GM21367 (cell line): ENCODE data around the gene KRT31.
"Not testable (repeated sequence)": the region's sequence is repeated elsewhere in the genome, so short reads cannot be mapped to it uniquely, and the experiment has no call there.

Experiments
- ATAC-seq: cut with Tn5 transposase; IDR thresholded peaks from one replicate; pipeline ENCODE4 v1.9.1; 2021; ENCODE audit not compliant: unreplicated experiment

The KRT31 gene

DNA sequence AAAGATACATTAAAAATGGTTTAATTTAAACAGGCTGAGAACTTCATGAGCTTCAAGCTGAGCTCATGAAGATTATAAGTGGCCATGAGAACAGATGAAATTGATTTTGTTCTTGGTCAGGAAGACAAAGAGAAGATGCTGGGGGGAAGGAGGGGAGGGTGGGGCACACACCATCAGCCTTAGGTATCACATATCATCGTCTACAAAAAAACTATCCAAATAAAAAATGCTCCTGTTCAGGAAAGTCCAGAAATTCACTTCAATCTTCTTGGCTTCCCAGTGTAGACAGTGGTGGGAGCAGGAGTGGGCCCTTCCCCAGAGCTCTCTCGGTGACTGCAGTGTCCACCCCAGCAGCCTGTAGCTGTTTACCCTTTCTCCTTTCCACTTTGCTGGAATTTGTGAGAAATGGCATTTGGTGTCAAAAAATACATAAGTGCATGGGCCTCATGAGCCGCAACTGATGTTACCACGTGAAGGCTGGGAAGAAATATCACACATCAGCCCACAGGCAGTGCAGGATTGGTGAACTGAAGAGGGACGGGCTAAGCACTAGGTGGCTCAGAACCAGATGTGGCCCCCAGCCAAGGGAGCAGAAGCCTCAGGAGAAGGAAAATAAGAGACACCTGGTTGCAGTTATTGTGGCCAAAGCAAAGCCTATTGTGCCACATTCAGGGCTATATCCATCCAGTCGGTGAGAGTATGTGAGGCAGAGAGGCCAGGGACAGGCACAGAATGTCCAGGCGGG, 20.9 kb upstream of the KRT31 start:
- ATAC-seq, result no peak

DNA sequence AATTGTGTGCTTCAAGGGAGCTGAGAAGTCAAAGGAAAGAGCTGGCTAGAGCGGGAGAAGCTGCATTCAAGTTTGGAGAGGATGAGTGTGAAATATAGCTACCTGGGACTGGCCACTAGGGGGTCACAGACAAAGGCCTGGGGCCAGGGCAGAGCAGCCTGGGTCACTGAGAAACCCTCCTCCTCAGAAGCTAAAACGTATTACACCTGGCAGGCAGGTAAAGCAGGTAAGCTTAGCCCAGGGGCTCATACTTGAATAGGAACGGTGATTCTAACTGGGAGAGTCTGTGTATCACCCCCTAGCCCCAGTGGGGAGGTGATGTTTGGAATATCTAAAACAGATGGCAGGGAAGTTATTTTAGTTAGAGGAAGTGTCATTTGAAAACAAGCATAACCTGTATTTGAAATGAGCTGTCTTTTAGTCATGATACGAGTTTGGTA, 20.2 kb upstream of the KRT31 start:
- ATAC-seq, result no peak

DNA sequence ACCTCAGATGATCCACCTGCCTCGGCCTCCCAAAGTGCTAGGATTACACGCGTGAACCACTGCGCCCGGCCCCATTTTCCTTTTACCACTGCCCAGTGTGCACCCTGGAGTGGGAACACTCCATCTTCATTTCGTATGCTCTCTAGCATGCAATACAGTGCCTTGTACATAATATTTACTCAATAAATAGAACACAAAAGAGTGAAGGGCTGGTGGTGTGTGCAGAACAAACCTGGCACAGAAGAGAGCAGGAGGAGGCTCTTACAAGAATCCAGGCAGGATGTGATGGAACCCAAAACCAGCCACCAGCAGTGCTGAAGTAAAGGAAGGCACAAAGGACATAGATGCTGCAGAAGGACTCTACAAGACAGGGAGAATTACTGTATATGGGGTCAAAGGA, 19.7 kb upstream of the KRT31 start:
- no peak for ATAC-seq

DNA sequence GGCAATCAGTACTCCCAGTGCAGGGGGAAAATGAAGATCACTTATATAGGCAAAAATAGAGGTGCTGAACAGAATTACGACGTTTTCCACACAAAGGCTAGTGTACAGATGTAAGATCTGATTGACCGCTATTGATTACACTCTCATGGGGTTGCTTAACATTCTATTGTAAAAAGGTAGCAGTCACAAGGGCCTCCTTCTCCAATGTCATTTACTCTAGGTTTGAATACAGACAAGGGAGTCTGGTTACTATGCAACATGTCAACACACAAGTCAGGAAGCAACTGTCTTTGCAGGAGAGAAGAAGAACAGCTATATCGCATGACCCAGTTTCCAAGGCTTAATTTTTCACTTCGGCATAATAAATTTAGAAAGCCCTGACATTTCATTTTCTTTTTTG, 19.1 kb upstream of the KRT31 start:
- ATAC-seq, result no peak

DNA sequence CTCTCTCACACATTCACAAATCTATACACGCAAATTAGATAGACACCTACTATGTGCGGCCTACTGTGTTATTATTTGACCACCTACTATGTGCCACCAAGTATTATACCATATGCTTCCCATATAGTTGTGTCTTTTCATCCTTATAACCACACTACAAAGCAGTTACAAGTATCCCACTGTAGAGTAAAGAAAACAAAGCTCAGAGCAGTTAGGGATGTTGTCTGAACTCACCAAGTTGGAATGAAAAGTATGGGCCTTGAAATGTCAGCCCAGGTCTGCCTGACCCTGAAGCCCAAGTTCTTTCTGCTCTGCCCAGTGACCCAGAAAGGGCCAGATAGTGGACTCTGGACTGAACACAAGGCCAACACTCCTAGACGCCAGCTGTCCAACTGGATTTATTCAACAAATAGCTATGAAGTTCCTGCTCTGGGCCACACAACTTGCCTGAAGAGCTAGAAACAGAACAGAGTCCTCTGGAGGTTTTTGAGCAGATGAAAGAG, 18.5 kb upstream of the KRT31 start:
- ATAC-seq, result no peak

DNA sequence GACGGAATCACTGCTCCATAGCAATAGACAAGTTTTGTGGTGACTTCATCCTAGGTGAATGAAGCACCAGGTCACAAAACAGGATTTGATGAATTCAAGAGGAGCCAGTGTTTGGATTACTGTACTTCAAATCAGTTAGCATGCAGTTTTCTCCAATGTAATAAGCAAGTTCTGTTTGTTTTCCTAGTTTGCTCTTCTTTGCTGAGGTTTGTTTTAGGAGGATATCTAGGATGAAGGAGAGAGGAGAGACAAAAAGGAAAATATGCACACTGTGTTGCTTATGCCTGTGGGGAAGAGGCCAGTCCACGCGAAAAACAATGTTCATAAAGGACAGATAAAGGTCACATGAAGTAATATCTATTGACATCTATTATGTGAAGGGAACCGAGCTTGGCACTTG, 18.0 kb upstream of the KRT31 start:
- no peak for ATAC-seq

DNA sequence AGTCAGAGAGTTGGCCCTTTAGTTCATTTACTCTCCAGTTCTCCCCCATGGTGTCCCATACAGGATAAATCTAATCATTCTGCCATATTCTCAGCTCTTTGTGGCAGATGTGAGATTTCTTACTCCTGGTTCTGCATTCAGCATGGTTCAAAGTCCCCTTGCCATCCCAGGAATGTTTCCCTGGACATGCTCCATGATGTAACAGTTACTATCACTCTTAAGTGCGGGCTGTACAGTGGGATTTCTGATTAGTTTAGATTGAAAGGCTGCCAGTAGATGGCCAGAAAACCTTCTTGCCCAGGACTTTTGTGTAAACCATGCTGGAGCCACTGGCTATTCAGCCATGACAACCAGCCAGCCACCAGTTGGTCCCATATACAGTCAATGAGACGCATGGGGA, 16.6 kb upstream of the KRT31 start:
- ATAC-seq, result no peak

DNA sequence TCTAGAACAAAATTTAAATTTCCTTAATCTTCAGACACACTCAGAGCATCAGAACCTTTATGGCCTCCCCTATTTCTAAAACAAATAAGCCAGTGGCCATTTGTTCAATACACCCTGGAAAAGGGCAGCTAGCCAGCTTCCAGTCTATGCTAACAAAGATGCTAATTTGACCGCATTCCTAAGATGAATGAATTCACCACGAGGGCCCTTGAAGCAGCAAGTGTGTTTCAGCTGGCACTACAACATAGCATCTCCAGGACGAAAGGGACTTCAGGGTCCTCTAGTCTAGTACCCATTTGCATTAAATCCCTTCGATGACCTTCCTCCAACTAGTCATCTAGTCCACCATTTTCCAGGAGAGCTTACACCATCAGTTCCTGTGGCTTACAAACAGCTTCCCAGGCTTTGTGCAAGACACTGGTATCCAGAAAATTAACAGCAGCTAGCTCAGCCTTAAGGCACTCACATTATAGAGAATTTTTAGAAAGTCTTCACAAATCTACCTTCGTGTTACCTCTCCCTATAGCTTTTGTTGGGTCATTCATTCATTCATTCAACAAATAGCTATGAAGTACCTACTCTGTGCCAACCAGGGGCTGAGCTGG, 16.0 kb upstream of the KRT31 start:
- ATAC-seq, result no peak

DNA sequence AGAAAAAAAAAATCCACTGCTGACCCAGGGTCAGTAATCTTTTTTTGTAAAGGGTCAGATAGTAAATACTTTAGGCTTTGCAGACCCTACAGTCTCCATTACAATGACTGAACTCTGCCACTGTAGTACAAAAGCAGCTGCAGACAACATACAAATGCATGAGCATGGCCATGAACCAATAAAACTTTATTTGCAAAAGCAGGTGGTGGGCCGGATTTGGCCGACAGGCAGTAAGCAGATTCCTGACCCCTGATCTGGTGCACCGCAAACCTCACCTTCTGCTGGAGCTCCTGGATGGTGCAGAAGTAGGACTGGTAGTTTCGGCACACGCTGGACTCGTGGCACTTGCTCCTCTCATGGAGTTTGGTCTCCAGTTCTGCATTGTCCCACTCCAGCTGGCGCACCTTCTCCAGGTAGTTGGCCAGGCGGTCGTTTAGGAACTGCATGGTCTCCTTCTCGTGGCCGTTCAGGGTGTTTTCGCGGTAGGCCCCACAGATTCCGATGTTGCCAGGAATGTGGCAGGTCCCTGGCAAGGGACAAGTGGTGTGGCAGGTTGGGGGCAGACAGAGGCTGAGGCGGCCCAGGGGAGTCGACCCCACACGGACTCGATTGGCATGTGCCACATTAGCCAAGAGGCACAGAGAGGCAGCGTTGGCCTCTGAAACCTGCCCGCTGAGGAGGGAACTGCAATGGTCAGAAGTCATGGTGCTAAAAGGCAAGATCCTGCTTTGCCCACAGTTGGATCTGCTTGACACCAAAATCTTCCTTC, 13.8 kb upstream of the KRT31 start:
- ATAC-seq, result no peak

DNA sequence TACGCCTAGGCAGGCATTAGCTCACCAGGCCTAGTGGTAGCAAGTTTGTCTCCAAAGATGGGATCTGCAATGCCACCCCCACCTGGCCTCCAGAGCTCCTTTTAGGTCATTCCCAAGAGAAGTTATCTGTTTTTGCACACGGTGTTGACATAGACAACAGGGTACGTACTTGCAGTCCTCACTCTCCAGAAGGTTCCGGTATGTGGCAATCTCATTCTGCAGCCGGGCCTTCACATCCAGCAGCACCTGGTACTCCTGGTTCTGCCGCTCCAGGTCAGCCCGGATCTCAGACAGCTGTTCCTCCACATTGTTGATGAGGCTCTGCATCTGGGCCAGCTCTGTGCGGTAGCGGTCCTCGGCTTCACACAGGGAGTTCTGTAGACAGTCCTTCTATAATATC, 9.8 kb upstream of the KRT31 start:
- ATAC-seq, result no peak

DNA sequence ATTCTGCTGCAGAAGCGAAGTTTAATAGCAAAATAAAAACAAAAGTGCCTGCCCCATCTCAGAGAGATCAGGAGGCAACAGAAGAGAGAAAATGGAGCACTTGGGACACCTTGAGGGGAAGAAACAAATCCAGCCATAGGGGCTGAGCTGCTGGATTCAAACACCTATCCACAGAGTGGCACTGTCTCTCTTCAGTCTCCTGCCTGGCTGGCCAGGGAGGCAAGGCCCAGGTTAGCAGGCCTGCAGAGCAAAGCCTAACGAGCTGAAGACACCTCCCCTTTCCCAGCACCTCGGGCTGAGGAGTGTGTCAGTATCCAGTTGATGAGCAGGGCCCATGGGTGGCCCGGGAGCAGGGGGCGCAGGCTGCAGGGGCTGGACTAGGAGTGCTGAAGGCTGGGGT, 8.8 kb upstream of the KRT31 start:
- no peak for ATAC-seq

DNA sequence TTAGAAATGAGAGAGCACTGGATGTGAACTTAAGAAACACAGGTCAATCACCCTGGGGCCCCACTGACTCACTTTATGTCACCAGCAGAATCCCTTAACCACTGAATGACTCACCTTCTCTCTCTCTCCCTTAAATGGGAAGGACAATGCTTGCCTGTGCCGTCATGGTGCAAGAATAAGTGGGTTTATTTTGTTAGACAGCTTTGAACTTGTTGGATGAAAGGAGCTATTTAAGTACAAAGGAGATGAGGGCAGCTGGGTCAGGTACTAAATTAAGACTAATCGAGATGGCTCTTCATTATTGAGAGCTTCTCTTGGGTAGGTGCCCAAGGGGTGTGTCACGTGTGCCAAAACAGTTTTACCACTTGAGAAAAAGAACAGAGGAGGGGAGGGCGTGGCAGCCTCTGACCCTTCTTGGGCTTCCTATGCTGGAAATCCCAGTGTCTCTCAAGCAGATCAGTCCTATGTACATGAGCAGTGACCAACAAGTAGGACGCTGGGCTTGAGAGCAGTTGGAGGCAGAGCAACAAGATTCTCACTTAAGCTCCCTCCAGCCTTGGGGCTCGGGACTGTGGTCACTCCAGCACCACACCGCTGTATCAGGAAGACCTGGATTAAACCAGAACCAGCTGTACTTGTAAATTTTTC, 6.7 kb upstream of the KRT31 start:
- ATAC-seq, result no peak

DNA sequence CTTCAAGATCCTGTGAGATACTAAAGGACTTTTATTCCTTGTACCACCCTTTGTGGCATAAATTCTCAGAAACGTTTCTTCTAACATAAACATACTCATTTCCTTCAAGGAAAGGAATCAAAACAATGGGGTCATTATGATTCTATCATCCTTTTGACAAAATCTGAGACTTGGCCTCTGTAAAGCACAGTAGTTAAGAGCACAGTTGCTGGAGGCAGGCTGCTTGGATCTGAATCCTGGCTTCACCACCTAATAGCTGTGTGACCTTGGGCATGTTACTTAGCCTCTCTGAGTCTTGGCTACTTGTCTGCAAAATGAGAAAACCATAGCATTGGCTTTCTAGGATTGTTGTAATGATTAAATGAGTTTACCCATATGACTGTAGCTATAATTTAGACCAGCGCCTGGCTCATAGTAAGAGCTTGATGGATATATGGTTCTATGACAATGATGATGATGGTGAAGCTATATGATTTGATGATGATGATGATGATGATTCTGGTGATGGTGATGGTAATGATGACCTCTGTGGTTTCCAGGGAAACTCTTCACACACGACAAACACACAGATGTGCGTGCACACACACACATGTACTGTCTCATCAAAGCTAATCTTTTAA, 6.1 kb upstream of the KRT31 start:
- ATAC-seq, result no peak

DNA sequence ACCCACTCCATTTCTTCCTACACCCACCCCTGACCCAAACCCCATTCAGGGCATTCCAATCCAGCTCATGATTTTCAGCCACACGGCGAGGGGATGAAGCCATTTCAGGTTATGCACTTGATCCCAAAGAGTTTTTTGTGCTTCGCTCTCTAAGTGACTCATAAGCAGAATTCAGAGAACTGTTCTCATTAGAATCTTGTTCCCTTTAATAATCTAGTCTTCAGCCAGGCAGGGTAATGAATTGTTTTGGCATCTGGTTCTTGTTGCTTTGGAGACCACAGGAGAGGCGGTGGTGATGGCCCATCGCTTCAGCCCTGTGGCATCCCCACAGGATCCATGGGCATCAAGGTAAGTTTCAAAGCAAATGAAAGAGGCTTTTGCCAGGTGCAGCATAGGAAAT, 4.8 kb upstream of the KRT31 start:
- no peak for ATAC-seq

DNA sequence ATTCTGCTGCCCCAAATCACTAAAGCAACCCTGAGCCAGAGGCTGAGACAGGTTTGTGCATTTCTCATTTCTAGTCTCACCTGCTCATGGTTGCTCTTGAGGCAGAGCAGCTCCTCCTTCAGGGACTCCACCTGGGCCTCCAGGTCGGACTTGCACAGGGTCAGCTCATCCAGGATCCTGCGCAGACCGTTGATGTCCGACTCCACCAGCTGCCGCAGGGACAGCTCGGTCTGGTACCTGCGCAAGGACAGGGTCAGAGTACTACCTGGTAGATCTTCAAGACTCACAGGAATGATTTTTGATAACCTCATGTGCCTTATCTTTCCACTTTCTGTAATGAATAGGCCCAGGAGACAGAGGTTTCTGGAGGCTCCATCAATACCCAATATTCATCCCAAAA, 1.1 kb downstream of the KRT31 start:
- ATAC-seq, result no peak

DNA sequence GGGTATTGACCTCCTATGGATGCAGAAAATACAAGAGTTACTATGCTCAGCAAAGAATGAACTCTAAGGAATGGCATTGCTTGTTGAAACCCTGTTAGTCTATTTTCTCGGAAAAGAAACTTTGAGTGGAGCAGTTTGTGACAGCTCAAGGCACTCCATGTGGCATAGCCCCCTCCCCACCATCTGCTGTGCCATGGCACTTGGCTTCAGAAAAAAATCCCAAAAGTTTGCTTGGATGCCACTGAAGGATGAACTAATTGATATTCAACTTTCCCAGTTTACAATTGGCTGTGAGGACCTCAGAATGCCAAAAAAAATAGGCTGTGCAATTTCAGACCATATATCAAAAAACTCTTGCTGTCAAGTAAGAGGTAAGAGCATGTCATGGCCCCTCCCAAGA, 1.8 kb downstream of the KRT31 start:
- ATAC-seq, result no peak

DNA sequence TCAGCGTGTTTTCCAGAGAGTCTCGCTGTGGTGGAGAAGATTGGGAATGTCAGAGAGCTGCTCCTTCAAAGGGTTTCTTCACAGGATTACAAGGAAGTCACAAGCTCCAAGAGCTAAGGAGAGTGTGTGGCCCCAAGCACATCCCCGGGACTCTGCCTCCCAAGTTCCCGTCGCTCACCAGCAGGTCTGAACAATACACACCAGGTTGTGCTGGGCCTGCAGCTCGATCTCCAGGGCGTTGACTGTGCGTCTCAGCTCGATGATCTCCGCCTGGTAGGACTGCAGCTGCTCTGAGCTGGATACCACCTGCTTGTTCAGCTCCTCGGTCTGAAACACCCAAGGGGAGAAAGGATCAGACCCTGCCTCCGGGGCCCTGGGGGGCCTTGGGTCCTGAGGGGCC, 2.4 kb downstream of the KRT31 start:
- ATAC-seq, result not testable (repeated sequence)

DNA sequence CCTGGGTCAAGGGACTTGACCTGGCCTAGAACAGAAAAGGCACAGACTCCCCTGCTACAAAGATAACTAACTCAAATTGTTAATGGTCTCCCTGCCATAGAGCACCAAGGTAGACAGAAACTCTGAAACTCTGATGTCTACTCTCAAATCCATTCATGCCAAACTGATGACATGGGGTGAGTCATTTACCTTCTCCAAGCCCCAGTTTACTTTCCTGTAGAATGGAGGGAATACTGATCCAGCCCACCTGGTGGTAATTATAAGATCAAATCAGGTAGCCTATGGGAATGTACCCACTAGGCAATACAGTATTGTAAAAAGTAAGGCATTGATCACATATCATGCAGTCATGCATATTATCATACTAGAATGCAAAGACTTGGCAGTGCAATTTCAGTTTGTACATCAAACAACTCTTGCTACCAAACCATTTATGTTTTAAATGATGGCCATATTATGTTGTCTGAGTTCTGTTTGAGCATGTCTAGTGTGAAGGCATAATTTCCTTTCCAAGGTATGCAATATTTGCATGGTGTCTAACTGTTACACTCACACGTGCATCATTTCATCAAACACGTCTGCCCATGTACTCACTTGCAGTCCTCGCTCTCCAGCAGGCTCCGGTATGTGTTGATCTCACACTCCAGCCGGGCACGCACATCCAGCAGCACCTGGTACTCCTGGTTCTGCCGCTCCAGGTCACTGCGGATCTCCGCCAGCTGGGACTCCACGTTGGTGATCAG, 3.0 kb downstream of the KRT31 start:
- no peak for ATAC-seq

DNA sequence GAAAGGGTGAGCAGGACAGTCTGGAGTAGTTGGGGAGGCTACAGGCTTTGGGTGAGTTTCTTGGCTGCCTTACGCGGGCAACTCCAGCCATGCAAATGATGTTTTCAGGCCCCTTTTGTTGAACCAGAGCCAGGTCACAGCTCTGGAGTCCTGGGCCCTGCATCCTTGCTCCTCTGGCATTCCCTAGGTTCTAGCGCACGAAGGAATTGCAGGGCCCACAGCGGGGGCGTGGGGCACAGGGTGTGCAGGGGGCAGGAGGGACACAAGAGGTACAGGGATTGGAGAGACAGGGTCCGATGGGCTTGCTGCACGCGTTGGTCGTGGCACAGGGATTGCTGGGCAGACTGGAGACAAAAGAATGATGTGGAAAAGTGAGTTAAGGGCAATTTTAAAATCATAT, 3.6 kb downstream of the KRT31 start:
- no peak for ATAC-seq

DNA sequence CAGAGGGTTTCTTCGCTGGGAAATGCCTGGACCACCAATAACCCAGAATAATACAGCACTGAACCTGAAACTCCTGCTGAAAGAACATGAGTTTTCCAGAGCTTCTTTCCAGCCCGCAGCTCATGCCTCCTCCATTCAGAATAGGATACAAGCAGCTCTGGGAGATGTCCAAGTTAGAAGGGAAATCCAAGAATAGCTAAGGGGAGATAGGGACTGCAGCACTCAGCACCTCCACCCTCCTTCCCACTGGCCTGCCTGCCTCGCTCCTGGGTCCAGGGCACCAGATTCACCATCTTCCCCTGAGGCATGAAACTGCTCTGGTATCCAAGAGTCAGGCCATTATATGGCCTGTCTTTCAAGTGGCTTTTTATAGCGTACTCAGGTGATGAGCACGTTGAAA, 4.1 kb downstream of the KRT31 start:
- ATAC-seq, result no peak
